Stimulated activated CD4-positive, alpha-beta T cell treated with anti-CD3 and anti-CD28 coated beads, Interleukin-15, amount 100 ng/mL, for 48 hours (primary cell): ENCODE measurements around the gene TRAF1.
A peak's percentile ranks its signal among the peaks of the same experiment; 100 is the strongest.

Experiments used
- DNase-seq, 2 donors: peaks; one replicate each; pipeline ENCODE4 v3.0.0-alpha.2; 2020; ENCODE audit warnings: low read depth in 2 of 2

TRAF1 gene

GRCh38 chr9:120890320-120891244, 36.0 kb downstream of the TRAF1 start:
- no peak for DNase-seq

- no peak for DNase-seq
Observed at GRCh38 chr9:120889606-120890271, 36.9 kb downstream of the TRAF1 start.

- no peak for DNase-seq
Observed at GRCh38 chr9:120888626-120889025, 38.0 kb downstream of the TRAF1 start.

GRCh38 chr9:120886490-120886967, 40.1 kb downstream of the TRAF1 start:
- no peak for DNase-seq

GRCh38 chr9:120885958-120886357, 40.6 kb downstream of the TRAF1 start:
- DNase-seq = no peak

GRCh38 chr9:120885457-120885856, 41.1 kb downstream of the TRAF1 start:
- no peak for DNase-seq

GRCh38 chr9:120883608-120883996, 43.0 kb downstream of the TRAF1 start:
- DNase-seq = no peak

- no peak for DNase-seq
Observed at GRCh38 chr9:120882935-120883607, 43.5 kb downstream of the TRAF1 start.

GRCh38 chr9:120879446-120879845, 47.1 kb downstream of the TRAF1 start:
- no peak for DNase-seq

- no peak for DNase-seq
Observed at GRCh38 chr9:120878188-120879130, 48.1 kb downstream of the TRAF1 start.

GRCh38 chr9:120877276-120878034, 49.1 kb downstream of the TRAF1 start:
- DNase-seq = peak in 1 of 2 donors; percentile 72

GRCh38 chr9:120876842-120877240, 49.8 kb downstream of the TRAF1 start, which contains the start of gene PHF19:
Gene PHF19, minus strand, starts transcription at chr9:120877188. Its CDS starts 2,447 bp downstream, at chr9:120874741.
- no peak for DNase-seq

GRCh38 chr9:120875954-120876841, 50.4 kb downstream of the TRAF1 start:
- DNase-seq = peak; percentile 80 to 86

GRCh38 chr9:120875643-120875953, 51.0 kb downstream of the TRAF1 start:
- no peak for DNase-seq

GRCh38 chr9:120875195-120875565, 51.4 kb downstream of the TRAF1 start:
- DNase-seq = no peak

- DNase-seq = no peak
Observed at GRCh38 chr9:120874226-120875194, 52.1 kb downstream of the TRAF1 start.

GRCh38 chr9:120873512-120873911, 53.1 kb downstream of the TRAF1 start:
- DNase-seq = no peak

- no peak for DNase-seq
Observed at GRCh38 chr9:120872791-120873502, 53.6 kb downstream of the TRAF1 start.
